ENCODE measurements around the gene ZNF496.

- no peak for TF ChIP-seq EZH2 (optimal IDR thresholded peaks at IDR 0.05; ENCODE audit: low read depth, low read length)
- TF ChIP-seq CTCF (IDR thresholded peaks at IDR 0.05; ENCODE audit: low read length): no peak
- no peak for TF ChIP-seq EZH2phosphoT487 (IDR thresholded peaks at IDR 0.05; ENCODE audit: low read length)
Measured at GRCh38 chr1:247324204-247324787, 7.4 kb downstream of the ZNF496 start.
